Thyroid gland (tissue), 4 donors: Measurements from ENCODE around the gene HAUS6. TPM values are rescaled to one million over a fixed set of nuclear protein-coding genes. Genes with fewer than 3 reads are reported as not detected.
A peak's percentile ranks its signal among the peaks of the same experiment; 100 is the strongest.
"Not testable (repeated sequence)": the region's sequence is repeated elsewhere in the genome, so short reads cannot be mapped to it uniquely, and the experiment has no call there.

Experiments
- DNase-seq, 2 donors: peaks; one replicate each; pipeline ENCODE4 v3.0.0-alpha.2; 2019
- H3K27ac ChIP-seq, 3 donors: fragments of 200-600 bp; sonication (generic); 1 replicate in 2 of 3; 2 replicates in 1 of 3; pipeline ENCODE4 v1.5.1; 2016 to 2019; ENCODE audit warnings: mild to moderate bottlenecking in 1 of 3, moderate library complexity in 1 of 3
- H3K27me3 ChIP-seq: fragments of 200-600 bp; sonication (generic); one replicate; pipeline ENCODE4 v1.5.1; 2019
- H3K36me3 ChIP-seq, 2 donors: fragments of 200-600 bp; sonication (generic); one replicate each; pipeline ENCODE4 v1.5.1; 2016 to 2019
- H3K4me1 ChIP-seq, 2 donors: fragments of 200-600 bp; sonication (generic); one replicate each; pipeline ENCODE4 v1.5.1; 2017 to 2019
- H3K4me3 ChIP-seq, 3 donors: fragments of 200-600 bp; sonication (generic); replicated peaks in 1 of 3; 1 replicate in 2 of 3; 2 replicates in 1 of 3; pipeline ENCODE4 v1.5.1; 2016; ENCODE audit warnings: mild to moderate bottlenecking in 1 of 3
- H3K9me3 ChIP-seq: fragments of 200-600 bp; sonication (generic); one replicate; pipeline ENCODE4 v1.5.1; 2017
- POLR2A ChIP-seq, 2 donors: fragments of 450-650 bp; IDR thresholded peaks; one replicate each; pipeline ENCODE4 v1.6.1; 2017; ENCODE audit warnings: antibody characterized with exemption in 2 of 2, mild to moderate bottlenecking in 2 of 2, moderate library complexity in 1 of 2
- WGBS, 2 donors: methylation state at CpG; one replicate each; pipeline ENCODE4 v1.1.5; 2017; 5-methylcytosine and 5-hydroxymethylcytosine counted together
- intact Hi-C: fragments of 100-400 bp; cut with DNase I; formaldehyde crosslinking; loops from one replicate; pipeline ENCODE4 v1.15.1; 2023
- total RNA-seq, 4 donors: library from RNA; depleted of rRNA; stranded (reverse); fragments of >200 nt; gene quantifications; one replicate each; pipeline ENCODE4 v1.2.3, GENCODE V29; 2016
- TF ChIP-seq, protein P1 (sequence below), 6 experiments: fragments of 200-600 bp in 3 of 6; fragments of 450-650 bp in 3 of 6; sonication (generic) in 3 of 6; IDR thresholded peaks; one replicate each; pipeline ENCODE4 v1.5.1; 2016 to 2019; ENCODE audit warnings: antibody characterized with exemption in 6 of 6, mild to moderate bottlenecking in 2 of 6, inconsistent platforms in 1 of 6, moderate library complexity in 1 of 6

Gene HAUS6
- total RNA-seq, 4 donors from 2014 or later = 5.9 to 8.5 (median 7.9) TPM

DNA sequence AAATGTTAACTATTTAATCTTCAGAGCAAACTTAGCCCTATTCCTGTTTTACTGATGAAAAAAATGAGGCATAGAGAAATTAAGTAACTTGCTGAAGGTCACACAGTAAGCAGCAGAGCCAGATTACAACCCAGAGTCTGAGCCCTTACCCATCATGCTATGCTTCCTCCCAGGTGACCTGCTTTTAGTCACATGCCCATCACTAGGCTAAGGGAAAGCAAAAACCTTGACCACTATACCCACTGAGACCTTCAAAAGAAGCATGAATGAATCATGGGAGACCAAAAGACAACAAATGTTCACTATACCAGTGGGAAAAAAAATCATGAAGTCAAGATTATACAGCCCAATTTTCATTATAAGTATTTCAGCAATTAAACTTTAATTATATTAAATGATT, 5.3 kb upstream of the HAUS6 start:
- intact Hi-C loops = loop anchor here (10.0 kb wide), 1 partner anchor 67 kb away; no protein-coding TSS in a partner anchor
- H3K9me3 ChIP-seq = no peaks in the 10 kb centered on the region
- H3K27me3 ChIP-seq = no peaks in the 10 kb centered on the region
- H3K4me3 ChIP-seq = no peak overlapping the region
- H3K27ac ChIP-seq = no peak overlapping the region
- no peak for DNase-seq
- H3K4me1 ChIP-seq = no peaks in the 10 kb centered on the region
- H3K36me3 ChIP-seq = no peaks in the 10 kb centered on the region
- TF ChIP-seq, protein P1, sequence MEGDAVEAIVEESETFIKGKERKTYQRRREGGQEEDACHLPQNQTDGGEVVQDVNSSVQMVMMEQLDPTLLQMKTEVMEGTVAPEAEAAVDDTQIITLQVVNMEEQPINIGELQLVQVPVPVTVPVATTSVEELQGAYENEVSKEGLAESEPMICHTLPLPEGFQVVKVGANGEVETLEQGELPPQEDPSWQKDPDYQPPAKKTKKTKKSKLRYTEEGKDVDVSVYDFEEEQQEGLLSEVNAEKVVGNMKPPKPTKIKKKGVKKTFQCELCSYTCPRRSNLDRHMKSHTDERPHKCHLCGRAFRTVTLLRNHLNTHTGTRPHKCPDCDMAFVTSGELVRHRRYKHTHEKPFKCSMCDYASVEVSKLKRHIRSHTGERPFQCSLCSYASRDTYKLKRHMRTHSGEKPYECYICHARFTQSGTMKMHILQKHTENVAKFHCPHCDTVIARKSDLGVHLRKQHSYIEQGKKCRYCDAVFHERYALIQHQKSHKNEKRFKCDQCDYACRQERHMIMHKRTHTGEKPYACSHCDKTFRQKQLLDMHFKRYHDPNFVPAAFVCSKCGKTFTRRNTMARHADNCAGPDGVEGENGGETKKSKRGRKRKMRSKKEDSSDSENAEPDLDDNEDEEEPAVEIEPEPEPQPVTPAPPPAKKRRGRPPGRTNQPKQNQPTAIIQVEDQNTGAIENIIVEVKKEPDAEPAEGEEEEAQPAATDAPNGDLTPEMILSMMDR (IDR thresholded peaks at IDR 0.05) = no peak
- TF ChIP-seq POLR2A (IDR thresholded peaks at IDR 0.05) = no peak

DNA sequence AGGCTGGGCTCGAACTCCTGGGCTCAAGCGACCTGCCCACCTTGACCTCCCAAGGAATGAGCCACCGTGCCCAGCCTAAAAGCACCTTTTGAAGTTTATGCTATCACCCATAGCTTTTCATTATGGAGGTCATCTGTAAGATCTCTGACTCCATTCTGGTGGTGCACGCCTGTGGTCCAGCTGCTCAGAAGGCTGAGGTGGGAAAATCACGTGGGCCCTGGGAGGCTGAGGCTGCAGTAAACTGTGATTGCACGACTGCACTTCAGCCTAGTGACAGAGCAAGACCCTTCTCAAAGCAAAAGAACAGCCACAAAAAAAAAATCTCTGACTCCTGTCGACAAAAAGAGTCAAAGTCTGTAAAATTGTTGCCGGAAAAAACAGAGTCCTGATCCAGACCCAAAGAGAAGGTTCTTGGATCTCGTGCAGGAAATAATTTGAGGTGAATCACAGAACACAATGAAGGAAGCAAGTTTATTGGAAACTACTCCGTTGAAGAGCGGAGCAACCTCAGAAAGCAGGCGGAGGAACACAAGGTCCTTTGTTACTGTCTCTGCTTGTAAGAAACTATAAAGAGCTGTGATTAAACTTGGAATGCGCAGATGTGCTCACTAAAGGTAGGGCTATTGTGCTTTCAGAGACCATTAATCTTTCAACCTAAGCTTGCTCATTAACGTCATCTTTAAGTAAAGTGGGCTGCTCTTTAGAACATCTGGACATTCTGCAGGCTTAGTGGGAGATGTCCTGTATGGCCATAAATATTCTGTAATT, 2.0 kb upstream of the HAUS6 start:
- no peak for TF ChIP-seq POLR2A (IDR thresholded peaks at IDR 0.05)
- TF ChIP-seq, protein P1 (IDR thresholded peaks at IDR 0.05) = no peak
- 73 to 77% methylated on average over 14 of the region's 14 CpGs for WGBS, 2 donors
- no peaks in the 10 kb centered on the region for H3K36me3 ChIP-seq
- DNase-seq = no peak
- H3K27ac ChIP-seq = no peak overlapping the region
- intact Hi-C loops = loop anchor here (10.0 kb wide), 1 partner anchor 70 kb away; no protein-coding TSS in a partner anchor
- peaks cover 8 to 9% of the 10 kb centered on the region in 2 donors for H3K4me1 ChIP-seq
- H3K27me3 ChIP-seq = no peaks in the 10 kb centered on the region
- H3K9me3 ChIP-seq = no peaks in the 10 kb centered on the region
- no peak overlapping the region for H3K4me3 ChIP-seq

DNA sequence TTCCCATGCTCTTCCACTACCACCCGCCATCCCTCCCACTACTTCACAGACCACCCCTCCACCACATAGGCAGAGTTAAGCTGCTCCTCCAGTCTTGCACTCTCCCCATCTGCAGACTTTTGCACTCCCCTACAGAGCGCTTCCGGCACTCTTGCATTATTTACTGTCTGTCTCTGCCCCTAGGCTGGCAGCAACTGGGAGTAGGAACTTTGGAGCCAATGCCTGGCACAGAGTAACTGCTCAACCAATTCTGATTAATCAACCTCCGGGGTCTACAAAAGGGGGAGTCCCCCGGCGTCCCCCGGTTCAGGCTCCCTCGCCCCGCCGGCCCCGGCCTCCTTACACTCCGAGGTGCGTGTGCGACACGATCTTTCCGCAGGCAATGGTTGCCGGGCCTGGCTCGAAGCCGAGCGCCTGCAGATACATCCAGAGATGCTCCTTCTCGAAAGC, 498 bp downstream of the HAUS6 start:
- H3K27ac ChIP-seq = peak overlapping the region in 2 of 3 donors; percentile 74 to 95
- peaks cover 8 to 9% of the 10 kb centered on the region in 2 donors for H3K4me1 ChIP-seq
- intact Hi-C loops = loop anchor here (10.0 kb wide), 1 partner anchor 73 kb away; no protein-coding TSS in a partner anchor
- H3K4me3 ChIP-seq = peak overlapping the region; percentile 45 to 74 (median 57)
- no peaks in the 10 kb centered on the region for H3K27me3 ChIP-seq
- H3K36me3 ChIP-seq = no peaks in the 10 kb centered on the region
- DNase-seq = peak in 1 of 2 donors; percentile 31
- H3K9me3 ChIP-seq = no peaks in the 10 kb centered on the region
- no peak for TF ChIP-seq POLR2A (IDR thresholded peaks at IDR 0.05)
- TF ChIP-seq, protein P1 (IDR thresholded peaks at IDR 0.05) = no peak
- 0 to 4% methylated on average over 6 to 9 of the region's 21 CpGs for WGBS, 2 donors

DNA sequence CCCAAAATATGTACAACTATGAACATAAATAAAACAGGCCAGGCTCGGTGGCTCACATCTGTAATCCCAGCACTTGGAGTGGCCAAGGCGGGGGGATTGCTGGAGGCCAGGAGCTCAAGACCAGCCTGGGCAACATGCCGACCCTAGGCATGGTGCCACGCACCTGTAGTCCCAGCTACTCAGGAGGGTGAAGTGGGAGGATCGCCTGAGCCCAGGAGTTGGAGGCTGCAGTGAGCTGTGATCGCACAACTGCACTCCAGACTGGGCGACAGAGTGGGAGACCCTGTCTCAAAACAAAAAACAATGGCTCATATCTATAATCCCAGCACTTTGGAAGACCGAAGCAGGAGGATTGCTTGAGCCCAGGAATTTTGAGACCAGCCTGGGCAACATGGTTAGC, 1.5 kb downstream of the HAUS6 start:
- 88% methylated on average over 8 of the region's 8 CpGs for WGBS, 2 donors
- H3K4me3 ChIP-seq = no peak overlapping the region

DNA sequence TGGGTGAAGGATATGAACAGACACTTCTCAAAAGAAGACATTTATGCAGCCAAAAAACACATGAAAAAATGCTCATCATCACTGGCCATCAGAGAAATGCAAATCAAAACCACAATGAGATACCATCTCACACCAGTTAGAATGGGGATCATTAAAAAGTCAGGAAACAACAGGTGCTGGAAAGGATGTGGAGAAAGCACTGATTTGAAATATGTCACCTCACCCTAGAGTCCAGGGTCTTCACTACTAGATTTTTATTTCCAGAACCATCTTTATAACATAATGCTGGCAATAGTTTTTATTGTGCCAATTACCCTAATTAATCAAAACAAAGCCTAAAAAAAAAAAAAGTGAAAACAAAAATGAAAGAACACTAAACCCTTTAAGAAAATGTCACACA, 5.3 kb downstream of the HAUS6 start:
- H3K4me3 ChIP-seq, H3K27ac ChIP-seq, DNase-seq, H3K4me1 ChIP-seq, intact Hi-C loops, H3K27me3 ChIP-seq, H3K9me3 ChIP-seq: not testable (repeated sequence)
- H3K36me3 ChIP-seq = peaks cover 11 to 25% of the 10 kb centered on the region in 2 donors

More for the DNA sequence above, 1.5 kb downstream of the HAUS6 start:
- DNase-seq = no peak
- H3K27me3 ChIP-seq = no peaks in the 10 kb centered on the region
- no peaks in the 10 kb centered on the region for H3K36me3 ChIP-seq
- H3K27ac ChIP-seq = no peak overlapping the region
- intact Hi-C loops = loop anchor here (10.0 kb wide), 1 partner anchor 74 kb away; no protein-coding TSS in a partner anchor
- TF ChIP-seq, protein P1 (IDR thresholded peaks at IDR 0.05) = no peak
- no peak for TF ChIP-seq POLR2A (IDR thresholded peaks at IDR 0.05)
- no peaks in the 10 kb centered on the region for H3K9me3 ChIP-seq
- peaks cover 8 to 9% of the 10 kb centered on the region in 2 donors for H3K4me1 ChIP-seq
